Fibroblast of pulmonary artery (primary cell): ENCODE measurements around the gene EYS.

Experiments
- DNase-seq: peaks from one replicate; pipeline ENCODE4 v3.0.0-alpha.2; 2010; ENCODE audit warnings: low read depth
- H3K4me3 ChIP-seq: replicated peaks from 2 replicates; pipeline ENCODE4 v1.5.1; 2011; ENCODE audit warnings: low read depth, mild to moderate bottlenecking, control low read depth, low read length, moderate library complexity
- TF ChIP-seq, protein P1 (sequence below): IDR thresholded peaks from 2 replicates; pipeline ENCODE4 v1.5.1; 2011; ENCODE audit warnings: mild to moderate bottlenecking, control low read depth, low read length, inconsistent platforms; ENCODE audit errors: missing control alignments

EYS gene

DNA sequence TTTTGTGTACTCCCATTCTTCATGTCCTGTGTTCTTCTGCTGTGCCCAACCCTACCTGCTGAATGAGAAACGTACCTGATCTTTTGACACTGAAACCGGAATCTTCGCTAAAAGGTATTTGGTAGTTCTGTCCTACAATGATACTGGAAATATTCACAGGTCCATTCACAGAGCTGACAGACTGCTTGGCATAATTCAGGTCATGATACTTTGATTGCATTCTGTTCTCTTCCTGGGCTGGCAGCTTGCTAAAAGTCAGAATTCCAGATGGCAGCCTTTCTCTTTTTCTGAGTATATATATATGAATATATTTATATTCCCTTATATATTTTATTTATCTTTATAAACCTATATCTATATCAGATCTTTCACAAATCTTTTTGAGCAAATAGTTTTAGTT lies 1696.4 kb downstream of the EYS start:
- DNase-seq, result no peak
- TF ChIP-seq, protein P1, sequence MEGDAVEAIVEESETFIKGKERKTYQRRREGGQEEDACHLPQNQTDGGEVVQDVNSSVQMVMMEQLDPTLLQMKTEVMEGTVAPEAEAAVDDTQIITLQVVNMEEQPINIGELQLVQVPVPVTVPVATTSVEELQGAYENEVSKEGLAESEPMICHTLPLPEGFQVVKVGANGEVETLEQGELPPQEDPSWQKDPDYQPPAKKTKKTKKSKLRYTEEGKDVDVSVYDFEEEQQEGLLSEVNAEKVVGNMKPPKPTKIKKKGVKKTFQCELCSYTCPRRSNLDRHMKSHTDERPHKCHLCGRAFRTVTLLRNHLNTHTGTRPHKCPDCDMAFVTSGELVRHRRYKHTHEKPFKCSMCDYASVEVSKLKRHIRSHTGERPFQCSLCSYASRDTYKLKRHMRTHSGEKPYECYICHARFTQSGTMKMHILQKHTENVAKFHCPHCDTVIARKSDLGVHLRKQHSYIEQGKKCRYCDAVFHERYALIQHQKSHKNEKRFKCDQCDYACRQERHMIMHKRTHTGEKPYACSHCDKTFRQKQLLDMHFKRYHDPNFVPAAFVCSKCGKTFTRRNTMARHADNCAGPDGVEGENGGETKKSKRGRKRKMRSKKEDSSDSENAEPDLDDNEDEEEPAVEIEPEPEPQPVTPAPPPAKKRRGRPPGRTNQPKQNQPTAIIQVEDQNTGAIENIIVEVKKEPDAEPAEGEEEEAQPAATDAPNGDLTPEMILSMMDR, result no peak
- no peak overlapping the region for H3K4me3 ChIP-seq

- H3K4me3 ChIP-seq, result no peak overlapping the region
- DNase-seq, result no peak
- TF ChIP-seq, protein P1, result no peak
Measured at GRCh38 chr6:64010010-64010409, 1697.0 kb downstream of the EYS start.

- TF ChIP-seq, protein P1, result no peak
- DNase-seq, result no peak
- no peak overlapping the region for H3K4me3 ChIP-seq
Measured at GRCh38 chr6:64006246-64006645, 1700.8 kb downstream of the EYS start.

DNA sequence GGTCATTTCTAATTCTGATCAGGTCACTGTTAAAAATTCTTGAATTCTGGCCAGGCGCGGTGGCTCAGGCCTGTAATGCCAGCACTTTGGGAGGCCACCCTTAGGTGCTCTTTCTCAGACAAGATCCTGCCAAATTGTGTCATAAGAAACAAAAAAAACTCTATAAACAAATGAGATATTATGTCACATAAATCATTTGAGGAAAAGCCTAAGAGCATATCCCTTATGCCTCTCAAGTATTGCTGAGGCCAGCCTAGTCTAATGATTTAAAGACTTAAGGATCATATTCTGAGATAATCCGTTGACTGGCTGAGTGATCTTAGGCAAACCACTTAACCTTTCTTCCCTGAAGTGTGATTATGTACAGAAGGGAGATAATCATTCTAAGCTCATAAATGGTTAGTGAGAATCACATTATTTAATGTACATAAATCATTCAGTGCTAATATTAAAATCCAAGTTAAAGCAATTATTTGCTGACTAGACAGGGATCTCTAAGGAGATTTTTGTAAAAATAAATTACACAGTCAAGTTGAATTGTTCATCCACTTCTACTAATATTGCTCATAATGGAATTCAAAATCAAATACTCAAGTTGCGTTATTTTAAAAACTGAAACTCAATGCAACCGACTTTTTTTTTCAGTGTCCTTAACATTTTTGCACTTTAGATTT lies 1706.1 kb downstream of the EYS start:
- TF ChIP-seq, protein P1, result no peak
- no peak overlapping the region for H3K4me3 ChIP-seq
- DNase-seq, result no peak

DNA sequence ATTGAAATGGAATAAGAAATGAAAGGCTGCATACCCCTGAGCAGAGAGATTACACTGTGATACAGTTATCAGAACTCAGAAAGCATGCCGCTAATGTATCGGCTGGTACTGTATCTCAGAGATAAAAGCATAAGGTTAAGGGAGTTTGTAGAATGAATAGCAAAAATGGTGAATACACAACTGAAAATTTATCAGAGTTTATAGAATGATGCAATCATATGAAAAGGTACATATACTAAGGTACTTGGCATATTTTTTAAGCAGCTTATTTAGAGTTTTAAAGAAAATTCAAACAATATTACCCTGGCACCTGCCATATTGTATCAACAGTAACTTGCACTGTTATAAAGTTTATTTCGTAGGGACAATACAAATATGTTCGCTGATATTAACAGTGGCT lies 1707.4 kb downstream of the EYS start:
- TF ChIP-seq, protein P1, result no peak
- DNase-seq, result no peak

GRCh38 chr6:63998991-63999390 lies 1708.0 kb downstream of the EYS start:
- no peak overlapping the region for H3K4me3 ChIP-seq
- TF ChIP-seq, protein P1, result no peak
- no peak for DNase-seq

More for the DNA sequence above, 1707.4 kb downstream of the EYS start:
- H3K4me3 ChIP-seq, result no peak overlapping the region

DNA sequence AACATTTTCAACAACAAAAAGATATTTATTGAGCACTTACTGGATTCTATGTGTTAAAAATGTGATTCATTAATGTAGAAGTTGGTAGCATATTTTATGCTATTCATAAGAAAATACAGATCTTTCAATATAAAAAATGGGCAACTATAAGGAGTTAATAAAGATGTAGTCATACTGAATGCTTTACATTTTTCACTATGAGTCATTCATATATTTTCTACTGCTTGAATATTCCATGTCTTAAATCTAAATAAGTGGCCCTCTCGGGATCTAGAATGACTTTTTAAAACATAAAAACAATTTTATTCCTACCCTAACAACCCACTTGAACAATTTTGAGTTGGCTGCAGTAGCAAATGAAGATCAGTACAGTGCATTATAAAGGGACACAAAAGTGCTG lies 1709.3 kb downstream of the EYS start:
- no peak for DNase-seq
- TF ChIP-seq, protein P1, result no peak
- no peak overlapping the region for H3K4me3 ChIP-seq
